Nephron (organoid): Measurements from ENCODE around the gene FAM181B.

Source experiments
- H3K27ac Mint-ChIP-seq, 3 experiments: 2 replicates each; pipeline ENCODE4 v1.8.0; 2020; ENCODE audit warnings: mixed read lengths in 3 of 3, mild to moderate bottlenecking in 2 of 3, moderate library complexity in 1 of 3
- H3K27me3 Mint-ChIP-seq: 2 replicates; pipeline ENCODE4 v1.8.0; 2021; ENCODE audit warnings: low read depth, mild to moderate bottlenecking, moderate library complexity, mixed read lengths
- H3K36me3 Mint-ChIP-seq: 2 replicates; pipeline ENCODE4 v1.8.0; 2020; ENCODE audit warnings: low read depth, mixed read lengths
- H3K4me1 Mint-ChIP-seq: 2 replicates; pipeline ENCODE4 v1.8.0; 2020; ENCODE audit warnings: mixed read lengths
- H3K4me3 Mint-ChIP-seq, 3 experiments: 2 replicates each; pipeline ENCODE4 v1.8.0; 2020; ENCODE audit warnings: mild to moderate bottlenecking in 3 of 3, mixed read lengths in 3 of 3, moderate library complexity in 2 of 3
- H3K9me3 Mint-ChIP-seq: 2 replicates; pipeline ENCODE4 v1.8.0; 2020; ENCODE audit warnings: mixed read lengths
- TF ChIP-seq, protein P1 (sequence below), 3 experiments: fragments of 200-600 bp; sonication (generic); IDR thresholded peaks; one replicate each; pipeline ENCODE4 v1.5.0; 2021; ENCODE audit warnings: antibody characterized with exemption in 3 of 3; ENCODE audit not compliant: unreplicated experiment in 3 of 3

FAM181B gene

GRCh38 chr11:82757660-82758357, 24.1 kb upstream of the FAM181B start:
- Mint-ChIP-seq H3K4me1 (peaks cover 16% of the 10 kb centered on the region), H3K4me3 (no peak overlapping the region), H3K9me3 (peaks cover 4% of the 10 kb centered on the region), H3K36me3 (no peaks in the 10 kb centered on the region), H3K27me3 (no peaks in the 10 kb centered on the region), H3K27ac (no peak overlapping the region)
- TF ChIP-seq, protein P1, sequence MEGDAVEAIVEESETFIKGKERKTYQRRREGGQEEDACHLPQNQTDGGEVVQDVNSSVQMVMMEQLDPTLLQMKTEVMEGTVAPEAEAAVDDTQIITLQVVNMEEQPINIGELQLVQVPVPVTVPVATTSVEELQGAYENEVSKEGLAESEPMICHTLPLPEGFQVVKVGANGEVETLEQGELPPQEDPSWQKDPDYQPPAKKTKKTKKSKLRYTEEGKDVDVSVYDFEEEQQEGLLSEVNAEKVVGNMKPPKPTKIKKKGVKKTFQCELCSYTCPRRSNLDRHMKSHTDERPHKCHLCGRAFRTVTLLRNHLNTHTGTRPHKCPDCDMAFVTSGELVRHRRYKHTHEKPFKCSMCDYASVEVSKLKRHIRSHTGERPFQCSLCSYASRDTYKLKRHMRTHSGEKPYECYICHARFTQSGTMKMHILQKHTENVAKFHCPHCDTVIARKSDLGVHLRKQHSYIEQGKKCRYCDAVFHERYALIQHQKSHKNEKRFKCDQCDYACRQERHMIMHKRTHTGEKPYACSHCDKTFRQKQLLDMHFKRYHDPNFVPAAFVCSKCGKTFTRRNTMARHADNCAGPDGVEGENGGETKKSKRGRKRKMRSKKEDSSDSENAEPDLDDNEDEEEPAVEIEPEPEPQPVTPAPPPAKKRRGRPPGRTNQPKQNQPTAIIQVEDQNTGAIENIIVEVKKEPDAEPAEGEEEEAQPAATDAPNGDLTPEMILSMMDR (IDR thresholded peaks at IDR 0.05; ENCODE audit: unreplicated experiment in 3 of 3): no peak

DNA sequence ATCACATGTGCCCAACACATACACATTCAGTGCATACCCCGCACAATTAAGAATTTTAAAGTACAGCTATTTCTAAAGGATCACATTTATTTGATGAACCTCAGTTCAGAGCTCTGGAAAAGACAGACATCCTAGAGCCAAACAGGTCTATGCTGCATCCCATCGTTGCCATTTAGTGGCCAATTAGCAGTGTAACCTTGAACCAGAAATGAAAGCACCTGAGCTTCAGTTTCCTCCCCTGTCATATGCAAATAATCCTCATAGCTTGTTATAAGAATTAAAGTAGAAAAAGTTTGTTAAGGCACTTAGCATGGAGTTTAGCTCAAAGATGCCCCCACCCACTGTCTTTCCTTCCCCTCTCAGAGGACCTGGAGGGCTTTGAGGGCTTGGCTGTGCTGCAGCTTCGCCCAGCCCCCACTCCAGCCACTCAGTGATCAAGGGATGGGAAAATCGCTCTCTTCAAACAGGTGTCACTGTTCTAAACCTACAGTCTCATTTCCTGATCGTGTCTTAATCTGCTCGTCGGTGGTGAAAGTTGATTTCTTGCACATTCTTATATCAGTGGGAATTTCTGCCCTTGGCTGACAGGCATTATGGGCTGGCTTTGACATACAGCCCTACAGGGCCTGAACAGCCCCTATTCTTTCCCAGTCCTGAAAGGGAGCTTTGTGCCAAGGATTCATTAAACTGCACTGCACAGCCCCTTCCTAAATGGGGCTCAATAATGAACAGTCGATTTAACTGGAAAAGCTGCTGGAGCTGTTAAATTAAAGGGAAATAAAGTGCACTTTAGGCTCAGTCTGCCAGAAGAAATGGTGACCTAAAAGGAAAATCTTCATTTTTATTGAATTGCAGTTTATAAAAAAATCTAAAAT, 23.3 kb upstream of the FAM181B start:
- TF ChIP-seq, protein P1 (IDR thresholded peaks at IDR 0.05; ENCODE audit: unreplicated experiment in 3 of 3): no peak
- no peaks in the 10 kb centered on the region for H3K27me3 Mint-ChIP-seq
- peaks cover 4% of the 10 kb centered on the region for H3K9me3 Mint-ChIP-seq
- no peak overlapping the region for H3K4me3 Mint-ChIP-seq
- H3K4me1 Mint-ChIP-seq: peaks cover 16% of the 10 kb centered on the region
- peak overlapping the region in 1 of 3 experiments; percentile 34 for H3K27ac Mint-ChIP-seq
- H3K36me3 Mint-ChIP-seq: no peaks in the 10 kb centered on the region

DNA sequence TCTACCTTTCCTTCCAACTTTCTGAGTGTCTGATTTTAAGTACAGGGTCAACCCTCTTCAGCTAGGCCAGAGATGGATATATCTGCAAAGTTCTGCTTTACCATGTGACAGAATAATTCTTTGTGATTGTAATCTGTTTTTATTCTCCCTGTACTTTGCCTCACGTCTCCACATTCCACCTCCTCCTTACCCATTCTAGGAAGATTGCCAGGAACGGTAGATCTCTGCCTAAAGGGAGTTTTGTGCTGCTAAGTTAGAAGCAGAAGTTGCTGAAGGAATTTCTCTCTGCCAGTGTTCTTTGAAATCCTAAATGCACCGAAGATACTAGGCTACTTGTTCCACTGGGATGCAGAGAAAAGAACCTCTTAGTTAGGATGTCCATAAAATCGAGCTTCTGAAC, 20.7 kb upstream of the FAM181B start:
- Mint-ChIP-seq H3K9me3 (no peaks in the 10 kb centered on the region), H3K4me3 (no peak overlapping the region), H3K36me3 (no peaks in the 10 kb centered on the region), H3K4me1 (peaks cover 16% of the 10 kb centered on the region), H3K27me3 (no peaks in the 10 kb centered on the region), H3K27ac (peak overlapping the region in 1 of 3 experiments; percentile 28)
- TF ChIP-seq, protein P1 (IDR thresholded peaks at IDR 0.05; ENCODE audit: unreplicated experiment in 3 of 3): no peak

DNA sequence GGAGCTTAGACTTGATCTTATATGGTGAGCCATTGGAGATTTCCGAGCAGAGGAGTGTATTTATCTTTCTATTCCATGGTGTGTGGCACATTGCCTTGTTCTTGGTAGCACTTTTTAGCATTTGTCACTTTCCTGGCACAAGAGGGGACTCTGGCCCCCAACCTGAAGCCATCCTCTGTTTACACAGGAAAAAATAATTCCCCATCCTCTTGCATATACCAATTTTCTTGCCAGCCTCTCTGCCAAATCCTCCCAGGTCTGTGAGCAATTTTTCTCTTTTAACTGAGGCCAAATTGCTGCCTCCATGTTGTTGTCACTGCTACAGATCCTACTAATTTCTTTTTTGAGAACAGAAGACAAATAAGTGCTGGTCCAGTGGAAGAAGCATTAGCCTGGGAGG, 20.3 kb upstream of the FAM181B start:
- Mint-ChIP-seq H3K36me3 (no peaks in the 10 kb centered on the region), H3K27ac (peak overlapping the region in 1 of 3 experiments; percentile 28), H3K4me3 (no peak overlapping the region), H3K4me1 (peaks cover 16% of the 10 kb centered on the region), H3K9me3 (no peaks in the 10 kb centered on the region), H3K27me3 (no peaks in the 10 kb centered on the region)
- TF ChIP-seq, protein P1 (IDR thresholded peaks at IDR 0.05; ENCODE audit: unreplicated experiment in 3 of 3): no peak

DNA sequence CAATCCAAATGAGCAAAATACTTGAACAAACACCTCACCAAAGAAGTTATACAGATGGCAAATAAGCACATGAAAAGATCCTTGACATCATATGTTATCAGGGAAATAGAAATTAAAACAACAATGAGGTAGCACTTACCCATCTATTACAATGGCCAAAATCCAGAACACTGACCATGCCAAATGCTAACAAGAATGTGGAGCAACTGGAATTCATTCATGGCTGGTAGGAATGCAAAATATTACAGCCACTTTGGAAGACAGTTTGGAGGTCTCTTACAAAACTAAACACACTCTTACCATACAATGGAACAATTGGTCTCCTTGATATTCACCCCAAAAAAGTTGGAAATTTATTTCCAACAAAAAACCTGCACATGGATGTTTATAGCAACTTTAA, 19.1 kb upstream of the FAM181B start:
- H3K27ac Mint-ChIP-seq: no peak overlapping the region
- H3K27me3 Mint-ChIP-seq: no peaks in the 10 kb centered on the region
- TF ChIP-seq, protein P1 (IDR thresholded peaks at IDR 0.05; ENCODE audit: unreplicated experiment in 3 of 3): no peak
- H3K9me3 Mint-ChIP-seq: no peaks in the 10 kb centered on the region
- no peak overlapping the region for H3K4me3 Mint-ChIP-seq
- peaks cover 16% of the 10 kb centered on the region for H3K4me1 Mint-ChIP-seq
- no peaks in the 10 kb centered on the region for H3K36me3 Mint-ChIP-seq
